ENCODE results near the gene EIF2S2. TPM values are rescaled to one million over a fixed set of nuclear protein-coding genes. Genes with fewer than 3 reads are reported as not detected.
A peak's percentile ranks its signal among the peaks of the same experiment; 100 is the strongest.

Gene EIF2S2
- total and polyA plus RNA-seq, 2 donors (not counting 1 experiment from before 2014, with no cell fraction given): 11.3 to 26.4 TPM

DNA sequence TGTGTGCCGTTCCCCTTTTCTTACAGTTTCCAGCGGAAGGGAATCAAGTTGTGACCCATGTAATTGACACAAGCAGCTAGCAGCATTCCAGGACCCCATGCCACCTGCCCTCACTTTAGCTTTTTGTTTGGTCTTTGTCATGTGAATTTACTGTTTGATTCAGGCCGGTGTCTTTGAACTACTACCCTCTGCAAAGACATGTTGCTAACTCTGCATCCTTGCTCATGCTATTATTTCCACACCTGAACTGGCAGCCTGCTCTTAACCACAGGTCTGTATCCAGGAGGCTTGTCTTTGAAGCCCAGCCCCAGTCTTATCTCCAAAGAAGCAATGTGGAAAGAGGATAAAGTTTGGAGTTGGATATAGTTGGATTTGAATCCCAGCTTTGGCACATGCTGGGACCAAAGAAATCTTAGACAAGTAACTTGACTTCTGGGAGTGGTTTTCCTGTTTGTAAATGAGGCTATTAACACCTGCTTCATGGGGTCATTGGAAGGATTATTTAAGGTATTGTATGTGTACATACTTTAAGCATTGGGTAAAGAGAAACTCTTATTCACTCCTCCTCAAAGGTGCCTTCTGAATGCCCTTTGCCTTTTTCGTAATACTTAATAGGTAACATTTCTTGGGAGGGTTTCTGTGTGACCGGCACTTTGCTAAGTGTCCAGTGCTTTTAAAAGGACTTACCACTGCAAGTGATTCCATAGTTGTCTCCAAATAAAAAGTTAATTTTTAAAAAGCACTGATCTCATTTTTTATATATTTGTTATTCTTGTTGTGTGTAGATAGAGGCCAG, 65.9 kb downstream of the EIF2S2 start:
- H3K36me3 ChIP-seq (replicated peaks in 1 of 2; ENCODE audit: control extremely low read depth in 1 of 2, control insufficient read depth in 1 of 2, extremely low read depth in 1 of 2, insufficient read depth in 2 of 2, low read length in 1 of 2): peaks cover 12 to 13% of the 10 kb centered on the region in 2 experiments
- DNase-seq (no peak), ATAC-seq (ENCODE audit: low read depth) (no peak)
- Mint-ChIP-seq H3K9me3 (ENCODE audit: insufficient read depth) (no peaks in the 10 kb centered on the region), H3K4me3 (no peak overlapping the region), H3K4me1 (peaks cover 55% of the 10 kb centered on the region), H3K27ac (no peak overlapping the region), H3K27me3 (no peaks in the 10 kb centered on the region)
- H3K79me2 ChIP-seq (ENCODE audit: control insufficient read depth, insufficient read depth, low read length): peaks cover 96% of the 10 kb centered on the region
- peaks cover 100% of the 10 kb centered on the region for H4K20me1 ChIP-seq (ENCODE audit: control insufficient read depth, insufficient read depth, low read length, poor library complexity, severe bottlenecking)
- no peaks in the 10 kb centered on the region for H3K27me3 ChIP-seq (replicated peaks in 1 of 4; ENCODE audit: control extremely low read depth in 1 of 4, control insufficient read depth in 3 of 4, insufficient read depth in 4 of 4, low read length in 3 of 4)
- H3K9ac ChIP-seq (ENCODE audit: low read length): no peak overlapping the region
- 93% methylated on average over 2 of the region's 5 CpGs for WGBS (ENCODE audit: insufficient coverage)
- H3K27ac ChIP-seq (ENCODE audit: low read length in 2 of 2): no peak overlapping the region
- peaks cover 0 to 5% of the 10 kb centered on the region in 2 donors for H3K4me1 ChIP-seq (ENCODE audit: control insufficient read depth in 2 of 2, insufficient read depth in 2 of 2, low read length in 2 of 2)
- ChIA-PET CTCF (no interaction called here), POLR2A (no interaction called here)
- H3K4me3 ChIP-seq (ENCODE audit: control extremely low read depth in 1 of 5, extremely low read depth in 1 of 5, insufficient read depth in 1 of 5, low read depth in 2 of 5, low read length in 4 of 5): no peak overlapping the region
- H3K4me2 ChIP-seq (replicated peaks; ENCODE audit: low read depth, low read length, poor library complexity, severe bottlenecking): no peak overlapping the region
- intact Hi-C loops (cut with micrococcal nuclease): no loop called here
- no peak overlapping the region for H2AFZ ChIP-seq (ENCODE audit: insufficient read depth, low read depth, low read length, poor library complexity, severe bottlenecking)
- TF ChIP-seq, protein P1, sequence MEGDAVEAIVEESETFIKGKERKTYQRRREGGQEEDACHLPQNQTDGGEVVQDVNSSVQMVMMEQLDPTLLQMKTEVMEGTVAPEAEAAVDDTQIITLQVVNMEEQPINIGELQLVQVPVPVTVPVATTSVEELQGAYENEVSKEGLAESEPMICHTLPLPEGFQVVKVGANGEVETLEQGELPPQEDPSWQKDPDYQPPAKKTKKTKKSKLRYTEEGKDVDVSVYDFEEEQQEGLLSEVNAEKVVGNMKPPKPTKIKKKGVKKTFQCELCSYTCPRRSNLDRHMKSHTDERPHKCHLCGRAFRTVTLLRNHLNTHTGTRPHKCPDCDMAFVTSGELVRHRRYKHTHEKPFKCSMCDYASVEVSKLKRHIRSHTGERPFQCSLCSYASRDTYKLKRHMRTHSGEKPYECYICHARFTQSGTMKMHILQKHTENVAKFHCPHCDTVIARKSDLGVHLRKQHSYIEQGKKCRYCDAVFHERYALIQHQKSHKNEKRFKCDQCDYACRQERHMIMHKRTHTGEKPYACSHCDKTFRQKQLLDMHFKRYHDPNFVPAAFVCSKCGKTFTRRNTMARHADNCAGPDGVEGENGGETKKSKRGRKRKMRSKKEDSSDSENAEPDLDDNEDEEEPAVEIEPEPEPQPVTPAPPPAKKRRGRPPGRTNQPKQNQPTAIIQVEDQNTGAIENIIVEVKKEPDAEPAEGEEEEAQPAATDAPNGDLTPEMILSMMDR (IDR thresholded peaks at IDR 0.05): no peak
- no peak for TF ChIP-seq EZH2 (IDR thresholded peaks at IDR 0.05; ENCODE audit: borderline replicate concordance, insufficient read depth, low read depth, low read length, poor library complexity, severe bottlenecking)
- H3K9me3 ChIP-seq (ENCODE audit: control extremely low read depth in 1 of 3, control insufficient read depth in 2 of 3, insufficient read depth in 1 of 3, low read length in 2 of 3): no peaks in the 10 kb centered on the region

DNA sequence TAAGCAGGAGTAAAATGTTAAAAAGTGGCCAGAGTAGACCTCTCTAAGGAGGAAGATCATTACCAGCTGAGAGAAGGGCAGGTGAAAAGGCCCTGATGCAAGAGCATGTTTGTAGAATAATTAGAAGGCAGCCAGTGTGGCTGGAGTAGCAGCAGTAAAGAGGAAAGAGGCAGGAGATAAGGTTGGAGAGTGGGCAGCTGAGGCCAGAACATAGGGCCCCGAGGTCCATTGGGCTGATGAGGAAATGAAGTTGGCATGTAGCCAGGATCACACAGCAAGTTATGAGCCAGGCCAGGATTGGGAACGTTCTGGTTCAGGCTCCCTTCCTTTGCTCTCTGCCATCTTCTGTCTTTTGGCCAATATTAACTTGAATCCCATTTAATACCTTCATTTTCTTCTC, 66.7 kb downstream of the EIF2S2 start:
- H3K79me2 ChIP-seq (ENCODE audit: control insufficient read depth, insufficient read depth, low read length): peaks cover 96% of the 10 kb centered on the region
- H3K9ac ChIP-seq (ENCODE audit: low read length): no peak overlapping the region
- no peaks in the 10 kb centered on the region for H3K9me3 ChIP-seq (ENCODE audit: control extremely low read depth in 1 of 3, control insufficient read depth in 2 of 3, insufficient read depth in 1 of 3, low read length in 2 of 3)
- peaks cover 100% of the 10 kb centered on the region for H4K20me1 ChIP-seq (ENCODE audit: control insufficient read depth, insufficient read depth, low read length, poor library complexity, severe bottlenecking)
- no peak overlapping the region for H3K27ac ChIP-seq (ENCODE audit: low read length in 2 of 2)
- no peak overlapping the region for H3K4me2 ChIP-seq (replicated peaks; ENCODE audit: low read depth, low read length, poor library complexity, severe bottlenecking)
- TF ChIP-seq EZH2 (IDR thresholded peaks at IDR 0.05; ENCODE audit: borderline replicate concordance, insufficient read depth, low read depth, low read length, poor library complexity, severe bottlenecking): no peak
- TF ChIP-seq, protein P1 (IDR thresholded peaks at IDR 0.05): no peak
- ATAC-seq (ENCODE audit: low read depth) (no peak), DNase-seq (no peak)
- no peaks in the 10 kb centered on the region for H3K27me3 Mint-ChIP-seq
- ChIA-PET CTCF (interaction anchor here (0.7 kb wide), 1 partner anchor 19 kb away, joined by 7 read pairs; no protein-coding TSS in a partner anchor), POLR2A (no interaction called here)
- 43% methylated on average over 1 of the region's 2 CpGs for WGBS (ENCODE audit: insufficient coverage)
- H2AFZ ChIP-seq (ENCODE audit: insufficient read depth, low read depth, low read length, poor library complexity, severe bottlenecking): no peak overlapping the region
- peaks cover 57% of the 10 kb centered on the region for H3K4me1 Mint-ChIP-seq
- no peak overlapping the region for H3K4me3 Mint-ChIP-seq
- H3K4me1 ChIP-seq (ENCODE audit: control insufficient read depth in 2 of 2, insufficient read depth in 2 of 2, low read length in 2 of 2): peaks cover 0 to 5% of the 10 kb centered on the region in 2 donors
- H3K9me3 Mint-ChIP-seq (ENCODE audit: insufficient read depth): no peaks in the 10 kb centered on the region
- peaks cover 12 to 14% of the 10 kb centered on the region in 2 experiments for H3K36me3 ChIP-seq (replicated peaks in 1 of 2; ENCODE audit: control extremely low read depth in 1 of 2, control insufficient read depth in 1 of 2, extremely low read depth in 1 of 2, insufficient read depth in 2 of 2, low read length in 1 of 2)
- no peaks in the 10 kb centered on the region for H3K27me3 ChIP-seq (replicated peaks in 1 of 4; ENCODE audit: control extremely low read depth in 1 of 4, control insufficient read depth in 3 of 4, insufficient read depth in 4 of 4, low read length in 3 of 4)
- H3K4me3 ChIP-seq (ENCODE audit: control extremely low read depth in 1 of 5, extremely low read depth in 1 of 5, insufficient read depth in 1 of 5, low read depth in 2 of 5, low read length in 4 of 5): no peak overlapping the region
- H3K27ac Mint-ChIP-seq: peak overlapping the region; percentile 5
- intact Hi-C loops (cut with micrococcal nuclease): no loop called here
